Upper lobe of left lung (tissue), 4 donors: ENCODE data around the gene EFNB1.

Experiments
- POLR2A ChIP-seq, 4 donors: fragments of 450-650 bp; IDR thresholded peaks; one replicate each; pipeline ENCODE4 v1.5.1; 2016 to 2017; ENCODE audit warnings: antibody characterized with exemption in 4 of 4, mild to moderate bottlenecking in 2 of 4
- POLR2AphosphoS5 ChIP-seq, 2 donors: sonication (generic); formaldehyde crosslinking; IDR thresholded peaks; one replicate each; pipeline ENCODE4 v1.5.1; 2017; ENCODE audit warnings: antibody characterized with exemption in 2 of 2
- TF ChIP-seq, protein P1 (sequence below), 6 experiments: fragments of 450-650 bp in 4 of 6; fragments of 200-600 bp in 2 of 6; sonication (generic) in 2 of 6; IDR thresholded peaks; one replicate each; pipeline ENCODE4 v1.5.1; 2016 to 2019; ENCODE audit warnings: antibody characterized with exemption in 6 of 6

DNA sequence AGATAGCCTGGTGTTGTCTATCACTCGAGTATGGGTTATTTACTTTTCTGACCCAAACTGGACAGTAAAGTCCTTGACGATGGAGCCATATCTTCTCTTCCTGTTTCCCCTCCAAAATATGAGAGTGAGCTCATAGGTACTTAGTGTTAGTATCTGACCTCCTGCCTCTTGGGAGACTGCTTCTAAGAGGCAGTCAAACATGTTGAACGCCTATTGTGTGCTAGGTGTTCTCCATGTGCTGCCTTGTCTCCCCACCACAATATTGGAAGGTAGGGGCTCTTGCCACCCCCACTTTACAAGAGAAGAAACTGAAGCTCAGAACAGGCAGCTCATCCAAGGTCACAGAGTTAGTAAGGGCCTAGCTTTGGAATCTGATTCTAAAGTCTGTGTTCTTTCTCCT, 8.3 kb downstream of the EFNB1 start:
- TF ChIP-seq, protein P1, sequence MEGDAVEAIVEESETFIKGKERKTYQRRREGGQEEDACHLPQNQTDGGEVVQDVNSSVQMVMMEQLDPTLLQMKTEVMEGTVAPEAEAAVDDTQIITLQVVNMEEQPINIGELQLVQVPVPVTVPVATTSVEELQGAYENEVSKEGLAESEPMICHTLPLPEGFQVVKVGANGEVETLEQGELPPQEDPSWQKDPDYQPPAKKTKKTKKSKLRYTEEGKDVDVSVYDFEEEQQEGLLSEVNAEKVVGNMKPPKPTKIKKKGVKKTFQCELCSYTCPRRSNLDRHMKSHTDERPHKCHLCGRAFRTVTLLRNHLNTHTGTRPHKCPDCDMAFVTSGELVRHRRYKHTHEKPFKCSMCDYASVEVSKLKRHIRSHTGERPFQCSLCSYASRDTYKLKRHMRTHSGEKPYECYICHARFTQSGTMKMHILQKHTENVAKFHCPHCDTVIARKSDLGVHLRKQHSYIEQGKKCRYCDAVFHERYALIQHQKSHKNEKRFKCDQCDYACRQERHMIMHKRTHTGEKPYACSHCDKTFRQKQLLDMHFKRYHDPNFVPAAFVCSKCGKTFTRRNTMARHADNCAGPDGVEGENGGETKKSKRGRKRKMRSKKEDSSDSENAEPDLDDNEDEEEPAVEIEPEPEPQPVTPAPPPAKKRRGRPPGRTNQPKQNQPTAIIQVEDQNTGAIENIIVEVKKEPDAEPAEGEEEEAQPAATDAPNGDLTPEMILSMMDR (IDR thresholded peaks at IDR 0.05): no peak
- TF ChIP-seq POLR2AphosphoS5 (IDR thresholded peaks at IDR 0.05) (no peak), POLR2A (IDR thresholded peaks at IDR 0.05) (no peak)
